DMS114 treated with DMSO at 0.1 percent for 48 hours (cell line): ENCODE data around the gene BCL6B.

Experiments
- DNase-seq: peaks from one replicate; lab custom pipeline; 2025; ENCODE audit not compliant: unreplicated experiment; lab: John Stamatoyannopoulos, UW

Gene BCL6B

GRCh38 chr17:7007143-7007542 is 15.7 kb upstream of the BCL6B start:
- DNase-seq = no peak

GRCh38 chr17:7010523-7010922 is 12.3 kb upstream of the BCL6B start:
- no peak for DNase-seq

GRCh38 chr17:7011415-7011814 is 11.4 kb upstream of the BCL6B start:
- no peak for DNase-seq

- no peak for DNase-seq
Measured at GRCh38 chr17:7011942-7012254, 11.0 kb upstream of the BCL6B start.

- DNase-seq = peak; percentile 89
Measured at GRCh38 chr17:7014261-7014994, 8.4 kb upstream of the BCL6B start.

- no peak for DNase-seq
Measured at GRCh38 chr17:7014995-7015958, 7.6 kb upstream of the BCL6B start.

GRCh38 chr17:7016418-7016817 is 6.4 kb upstream of the BCL6B start:
- no peak for DNase-seq

GRCh38 chr17:7016886-7017826 is 5.7 kb upstream of the BCL6B start:
- no peak for DNase-seq

- DNase-seq = no peak
Measured at GRCh38 chr17:7017827-7018200, 5.0 kb upstream of the BCL6B start.

- no peak for DNase-seq
Measured at GRCh38 chr17:7018331-7018964, 4.4 kb upstream of the BCL6B start.

GRCh38 chr17:7019367-7019766 is 3.5 kb upstream of the BCL6B start:
- no peak for DNase-seq

- DNase-seq = peak; percentile 62
Measured at GRCh38 chr17:7019839-7020519, 2.9 kb upstream of the BCL6B start.

GRCh38 chr17:7020894-7021664 is 1.8 kb upstream of the BCL6B start:
- DNase-seq = no peak

- no peak for DNase-seq
Measured at GRCh38 chr17:7021993-7022778, 664 bp upstream of the BCL6B start.

- no peak for DNase-seq
Measured at GRCh38 chr17:7023576-7024401, 939 bp downstream of the BCL6B start.

GRCh38 chr17:7024402-7024785 is 1.5 kb downstream of the BCL6B start:
- no peak for DNase-seq

GRCh38 chr17:7025245-7025644 is 2.4 kb downstream of the BCL6B start:
- no peak for DNase-seq
